Measurements from ENCODE around the gene MPP1.
A peak's percentile ranks its signal among the peaks of the same experiment; 100 is the strongest.

Gene MPP1

GRCh38 chrX:154775419-154776349, 29.6 kb downstream of the MPP1 start:
- TF ChIP-seq CTCF (IDR thresholded peaks at IDR 0.05; ENCODE audit: poor library complexity, severe bottlenecking): no peak

GRCh38 chrX:154774622-154775021, 30.7 kb downstream of the MPP1 start:
- DNase-seq (ENCODE audit: low spot score) (no peak), ATAC-seq (ENCODE audit: low read depth) (no peak)
- TF ChIP-seq CTCF (IDR thresholded peaks at IDR 0.05; ENCODE audit: poor library complexity, severe bottlenecking): no peak
- Histone ChIP-seq H3K36me3 (ENCODE audit: low read depth) (peaks cover 69% of the 10 kb centered on the region), H3K4me1 (ENCODE audit: insufficient read depth, poor library complexity, severe bottlenecking) (no peaks in the 10 kb centered on the region), H3K27ac (ENCODE audit: poor library complexity, severe bottlenecking) (no peak overlapping the region), H3K27me3 (ENCODE audit: insufficient read depth, poor library complexity, severe bottlenecking) (no peaks in the 10 kb centered on the region), H3K9me3 (ENCODE audit: severe bottlenecking) (no peaks in the 10 kb centered on the region), H3K4me3 (ENCODE audit: severe bottlenecking) (no peak overlapping the region)

More at GRCh38 chrX:154775419-154776349, 29.6 kb downstream of the MPP1 start:
- no peaks in the 10 kb centered on the region for H3K27me3 ChIP-seq (ENCODE audit: insufficient read depth, poor library complexity, severe bottlenecking)
- H3K4me1 ChIP-seq (ENCODE audit: insufficient read depth, poor library complexity, severe bottlenecking): no peaks in the 10 kb centered on the region
- no peak for DNase-seq (ENCODE audit: low spot score)
- no peak overlapping the region for H3K4me3 ChIP-seq (ENCODE audit: severe bottlenecking)
- H3K27ac ChIP-seq (ENCODE audit: poor library complexity, severe bottlenecking): no peak overlapping the region
- ATAC-seq (ENCODE audit: low read depth): peak; percentile 38; the same call in 1 of the 3 replicates
- no peaks in the 10 kb centered on the region for H3K9me3 ChIP-seq (ENCODE audit: severe bottlenecking)
- peaks cover 61% of the 10 kb centered on the region for H3K36me3 ChIP-seq (ENCODE audit: low read depth)

- peak; percentile 87 for ATAC-seq (ENCODE audit: low read depth)
- peak; percentile 91 for DNase-seq (ENCODE audit: low spot score)
- Histone ChIP-seq H3K27me3 (ENCODE audit: insufficient read depth, poor library complexity, severe bottlenecking) (no peaks in the 10 kb centered on the region), H3K4me1 (ENCODE audit: insufficient read depth, poor library complexity, severe bottlenecking) (peaks cover 3% of the 10 kb centered on the region), H3K36me3 (ENCODE audit: low read depth) (peaks cover 34% of the 10 kb centered on the region), H3K4me3 (ENCODE audit: severe bottlenecking) (peak within 1 kb of the TSS; percentile 62), H3K9me3 (ENCODE audit: severe bottlenecking) (no peaks in the 10 kb centered on the region), H3K27ac (ENCODE audit: poor library complexity, severe bottlenecking) (peak within 1 kb of the TSS; percentile 65)
- TF ChIP-seq CTCF (IDR thresholded peaks at IDR 0.05; ENCODE audit: poor library complexity, severe bottlenecking): no peak
Observed at GRCh38 chrX:154762537-154763296, 42.6 kb downstream of the MPP1 start, which contains the start of gene DKC1. Gene DKC1 (plus strand): TSS chrX:154762864. CDS start chrX:154762966, 102 bp downstream.

- Histone ChIP-seq H3K27ac (ENCODE audit: poor library complexity, severe bottlenecking) (peak overlapping the region; percentile 65), H3K9me3 (ENCODE audit: severe bottlenecking) (no peaks in the 10 kb centered on the region), H3K36me3 (ENCODE audit: low read depth) (peaks cover 29% of the 10 kb centered on the region), H3K27me3 (ENCODE audit: insufficient read depth, poor library complexity, severe bottlenecking) (no peaks in the 10 kb centered on the region), H3K4me3 (ENCODE audit: severe bottlenecking) (peak overlapping the region; percentile 62), H3K4me1 (ENCODE audit: insufficient read depth, poor library complexity, severe bottlenecking) (peaks cover 3% of the 10 kb centered on the region)
- ATAC-seq (ENCODE audit: low read depth) (no peak), DNase-seq (ENCODE audit: low spot score) (no peak)
- TF ChIP-seq CTCF (IDR thresholded peaks at IDR 0.05; ENCODE audit: poor library complexity, severe bottlenecking): no peak
Observed at GRCh38 chrX:154761977-154762536, 43.2 kb downstream of the MPP1 start.

All from RWPE2 (cell line).